HEK293T (cell line): Measurements from ENCODE around the gene LDAF1.
"Not testable (repeated sequence)": the region's sequence is repeated elsewhere in the genome, so short reads cannot be mapped to it uniquely, and the experiment has no call there.

Source experiments
- CTCF ChIA-PET: fragments of 350-600 bp; formaldehyde crosslinking; extraction: SDS; loops from one replicate; lab custom pipeline; 2021; ENCODE audit warnings: antibody characterized with exemption, inconsistent platforms; lab: Yijun Ruan, JAX
- POLR2A ChIA-PET: fragments of 350-600 bp; formaldehyde crosslinking; extraction: SDS; loops from one replicate; lab custom pipeline; 2020; ENCODE audit warnings: antibody characterized with exemption, inconsistent platforms; lab: Yijun Ruan, JAX
- DNase-seq: peaks from one replicate; pipeline ENCODE4 v3.0.0; 2012; ENCODE audit warnings: mixed read lengths; ENCODE audit errors: extremely low spot score
- ARNT ChIP-seq: fragments of 450-650 bp; IDR thresholded peaks from 2 replicates; pipeline ENCODE4 v1.6.1; 2017; ENCODE audit warnings: mild to moderate bottlenecking
- BHLHE40 ChIP-seq: fragments of 450-650 bp; IDR thresholded peaks from 2 replicates; pipeline ENCODE4 v1.6.1; 2016; ENCODE audit warnings: mild to moderate bottlenecking, moderate library complexity, borderline replicate concordance
- CTBP1 ChIP-seq: fragments of 450-650 bp; IDR thresholded peaks from 2 replicates; pipeline ENCODE4 v1.6.1; 2016; ENCODE audit warnings: borderline replicate concordance
- ELF4 ChIP-seq: fragments of 450-650 bp; IDR thresholded peaks from 2 replicates; pipeline ENCODE4 v1.6.1; 2017; ENCODE audit warnings: antibody characterized with exemption
- FOXA1 ChIP-seq: fragments of 450-650 bp; IDR thresholded peaks from 2 replicates; pipeline ENCODE4 v1.6.1; 2016; ENCODE audit warnings: mild to moderate bottlenecking
- FOXK2 ChIP-seq: fragments of 450-650 bp; IDR thresholded peaks from 2 replicates; pipeline ENCODE4 v1.6.1; 2016; ENCODE audit warnings: mild to moderate bottlenecking
- FOXM1 ChIP-seq: fragments of 450-650 bp; IDR thresholded peaks from 2 replicates; pipeline ENCODE4 v1.6.1; 2017; ENCODE audit warnings: mild to moderate bottlenecking, borderline replicate concordance
- HDGF ChIP-seq: fragments of 450-650 bp; IDR thresholded peaks from 2 replicates; pipeline ENCODE4 v1.6.1; 2017; ENCODE audit warnings: antibody characterized with exemption, borderline replicate concordance
- L3MBTL2 ChIP-seq: fragments of 450-650 bp; conservative IDR thresholded peaks from 2 replicates; pipeline ENCODE4 v1.6.1; 2016; ENCODE audit warnings: mild to moderate bottlenecking
- LEF1 ChIP-seq: fragments of 450-650 bp; IDR thresholded peaks from 2 replicates; pipeline ENCODE4 v1.6.1; 2017; ENCODE audit warnings: mild to moderate bottlenecking, borderline replicate concordance
- NFRKB ChIP-seq: fragments of 450-650 bp; IDR thresholded peaks from 2 replicates; pipeline ENCODE4 v1.6.1; 2016; ENCODE audit warnings: mild to moderate bottlenecking, moderate library complexity
- PKNOX1 ChIP-seq: fragments of 450-650 bp; IDR thresholded peaks from 2 replicates; pipeline ENCODE4 v1.6.1; 2016
- SP1 ChIP-seq: fragments of 450-650 bp; IDR thresholded peaks from 2 replicates; pipeline ENCODE4 v1.6.1; 2017
- SUZ12 ChIP-seq: fragments of 450-650 bp; IDR thresholded peaks from 2 replicates; pipeline ENCODE4 v1.6.1; 2016; ENCODE audit warnings: mild to moderate bottlenecking
- TARDBP ChIP-seq: fragments of 450-650 bp; IDR thresholded peaks from 2 replicates; pipeline ENCODE4 v1.6.1; 2016
- ZNF384 ChIP-seq: fragments of 450-650 bp; IDR thresholded peaks from 2 replicates; pipeline ENCODE4 v1.6.1; 2016

Gene LDAF1

DNA sequence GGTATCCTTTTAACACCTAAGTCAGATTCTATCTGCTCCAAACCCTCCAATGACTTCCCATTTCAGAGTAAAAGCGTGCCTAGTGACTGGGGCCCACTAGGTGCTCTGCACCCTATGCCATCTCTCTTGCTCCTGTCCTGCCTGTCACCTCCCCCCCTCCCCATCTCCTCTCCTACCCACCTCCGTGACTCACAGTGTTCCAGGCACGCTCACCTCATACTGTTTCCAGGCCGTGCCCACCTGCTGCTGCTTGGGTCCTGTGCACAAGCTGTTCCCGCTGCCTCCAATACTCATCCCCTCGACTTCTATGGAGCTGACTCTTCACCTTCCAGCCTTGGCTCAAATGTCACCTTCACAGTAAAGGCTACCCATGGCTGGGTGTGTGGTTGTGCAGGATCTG is 29.5 kb upstream of the LDAF1 start:
- DNase-seq = no peak
- POLR2A ChIA-PET = no interaction called here
- CTCF ChIA-PET = no interaction called here
- TF ChIP-seq CTBP1 = no peak
- no peak for TF ChIP-seq PKNOX1
- TF ChIP-seq SP1 = no peak
- no peak for TF ChIP-seq SUZ12
- no peak for TF ChIP-seq LEF1
- no peak for TF ChIP-seq BHLHE40
- TF ChIP-seq FOXM1 = no peak
- TF ChIP-seq TARDBP = no peak
- TF ChIP-seq ELF4 = no peak
- TF ChIP-seq ARNT = no peak
- TF ChIP-seq NFRKB = no peak
- no peak for TF ChIP-seq FOXA1
- TF ChIP-seq ZNF384 = no peak
- no peak for TF ChIP-seq L3MBTL2

GRCh38 chr16:21130811-21131210 is 27.7 kb upstream of the LDAF1 start:
- no peak for TF ChIP-seq FOXK2
- TF ChIP-seq SP1 = no peak
- TF ChIP-seq CTBP1 = no peak
- no peak for TF ChIP-seq LEF1
- TF ChIP-seq L3MBTL2 = no peak
- no peak for TF ChIP-seq TARDBP
- no peak for TF ChIP-seq PKNOX1
- TF ChIP-seq FOXA1 = no peak
- TF ChIP-seq FOXM1 = no peak
- ChIA-PET CTCF (interaction anchor here (0.7 kb wide), 1 partner anchor 276 kb away, joined by 4 read pairs; no protein-coding TSS in a partner anchor), POLR2A (no interaction called here)
- no peak for DNase-seq

- TF ChIP-seq ELF4 (no peak), FOXA1 (no peak), LEF1 (no peak), SP1 (no peak), ZNF384 (no peak), FOXM1 (no peak), PKNOX1 (no peak), NFRKB (no peak), L3MBTL2 (no peak), ARNT (no peak)
- POLR2A ChIA-PET = no interaction called here
- CTCF ChIA-PET = no interaction called here
- no peak for DNase-seq
Observed at GRCh38 chr16:21134053-21134452, 24.4 kb upstream of the LDAF1 start.

DNA sequence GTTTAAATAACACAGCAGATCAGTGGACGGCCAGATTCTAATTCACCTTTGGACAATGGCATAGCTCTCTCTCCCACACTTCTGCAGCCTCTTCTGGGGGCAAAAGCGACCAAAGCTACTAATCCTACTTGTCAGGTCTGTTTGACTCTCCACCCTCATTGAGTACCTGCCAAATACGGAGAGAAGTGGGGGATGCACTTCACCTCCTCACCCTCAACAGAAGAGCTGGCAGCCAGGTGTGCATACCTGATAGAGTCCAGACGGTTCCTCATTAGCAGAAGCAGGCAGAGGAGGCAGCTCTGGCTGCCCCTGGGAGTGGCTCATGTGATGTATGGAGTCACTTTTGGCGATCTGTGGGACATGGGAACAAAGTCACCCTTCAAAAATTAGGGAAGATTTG is 12.7 kb upstream of the LDAF1 start:
- no peak for TF ChIP-seq NFRKB
- TF ChIP-seq ELF4 = no peak
- no peak for TF ChIP-seq BHLHE40
- TF ChIP-seq L3MBTL2 = no peak
- no peak for TF ChIP-seq ZNF384
- TF ChIP-seq LEF1 = no peak
- no peak for TF ChIP-seq FOXA1
- TF ChIP-seq FOXM1 = no peak
- no peak for TF ChIP-seq HDGF
- TF ChIP-seq CTBP1 = no peak
- TF ChIP-seq SP1 = no peak
- TF ChIP-seq TARDBP = no peak
- no peak for TF ChIP-seq PKNOX1
- no peak for TF ChIP-seq SUZ12
- no peak for TF ChIP-seq ARNT
- CTCF ChIA-PET = no interaction called here
- POLR2A ChIA-PET = no interaction called here
- no peak for DNase-seq

GRCh38 chr16:21150375-21151001 is 8.0 kb upstream of the LDAF1 start, which contains the start of gene DNAH3:
TSS of gene DNAH3 (minus strand) at chr16:21150846. CDS start at chr16:21150319, 527 bp downstream.
- POLR2A ChIA-PET = no interaction called here
- no peak for DNase-seq
- CTCF ChIA-PET = no interaction called here
- TF ChIP-seq BHLHE40 = no peak
- TF ChIP-seq HDGF = no peak
- no peak for TF ChIP-seq ARNT
- no peak for TF ChIP-seq L3MBTL2
- no peak for TF ChIP-seq ELF4
- TF ChIP-seq NFRKB = no peak
- TF ChIP-seq ZNF384 = no peak
- no peak for TF ChIP-seq TARDBP
- TF ChIP-seq FOXK2 = no peak
- no peak for TF ChIP-seq SP1
- TF ChIP-seq CTBP1 = no peak

DNA sequence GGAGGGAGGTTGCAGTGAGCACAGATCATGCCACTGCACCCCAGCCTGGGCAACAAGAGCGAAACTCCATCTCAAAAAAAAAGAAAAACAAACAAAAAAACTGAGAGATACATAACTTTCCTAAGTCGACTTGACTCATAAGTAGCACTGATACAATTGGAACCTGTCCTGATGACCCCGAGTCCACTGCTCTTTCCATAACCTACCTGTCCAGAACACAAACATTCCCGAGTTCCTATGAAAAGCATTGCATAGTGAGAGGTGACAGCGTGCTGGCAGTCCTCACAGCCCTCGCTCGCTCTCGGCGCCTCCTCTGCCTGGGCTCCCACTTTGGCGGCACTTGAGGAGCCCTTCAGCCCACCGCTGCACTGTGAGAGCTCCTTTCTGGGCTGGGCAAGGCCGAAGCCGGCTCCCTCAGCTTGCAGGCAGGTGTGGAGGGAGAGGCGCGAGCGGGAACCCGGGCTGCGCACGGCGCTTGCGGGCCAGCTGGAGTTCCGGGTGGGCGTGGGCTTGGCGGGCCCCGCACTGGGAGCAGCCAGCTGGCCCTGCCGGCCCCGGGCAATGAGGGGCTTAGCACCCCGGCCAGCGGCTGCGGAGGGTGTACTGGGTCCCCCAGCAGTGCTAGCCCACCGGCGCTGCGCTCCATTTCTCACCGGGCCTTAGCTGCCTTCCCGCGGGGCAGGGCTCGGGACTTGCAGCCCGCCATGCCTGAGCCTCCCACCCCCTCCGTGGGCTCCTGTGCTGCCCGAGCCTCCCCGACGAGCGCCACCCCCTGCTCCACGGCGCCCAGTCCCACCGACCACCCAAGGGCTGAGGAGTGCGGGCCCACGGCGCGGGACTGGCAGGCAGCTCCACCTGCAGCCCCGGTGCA is 6.1 kb upstream of the LDAF1 start:
- DNase-seq, POLR2A ChIA-PET, CTCF ChIA-PET: not testable (repeated sequence)

GRCh38 chr16:21153124-21153729 is 5.2 kb upstream of the LDAF1 start:
- POLR2A ChIA-PET, CTCF ChIA-PET, DNase-seq: not testable (repeated sequence)

DNA sequence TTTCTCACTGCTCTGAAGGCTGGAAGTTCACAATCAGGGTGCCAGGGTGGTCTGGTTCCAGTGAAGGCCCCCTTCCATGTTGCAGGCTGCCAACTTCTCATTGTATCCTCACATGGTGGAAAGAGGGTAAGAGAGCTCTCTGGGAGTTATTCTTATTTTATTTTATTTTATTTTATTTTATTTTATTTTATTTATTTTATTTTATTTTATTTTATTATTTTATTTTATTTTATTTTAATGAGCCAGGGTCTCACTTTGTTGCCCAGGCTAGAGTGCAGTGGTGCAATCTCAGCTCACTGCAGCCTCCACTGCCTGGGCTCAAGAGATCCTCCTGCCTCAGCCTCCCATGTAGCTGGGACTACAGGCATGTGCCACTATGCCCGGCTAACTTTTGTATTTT is 2.5 kb upstream of the LDAF1 start:
- POLR2A ChIA-PET = not testable (repeated sequence)

More for the DNA sequence above, 2.5 kb upstream of the LDAF1 start:
- CTCF ChIA-PET = interaction anchor here (0.6 kb wide), 1 partner anchor 46 kb away, joined by 3 read pairs; no protein-coding TSS in a partner anchor
- not testable (repeated sequence) for DNase-seq
